GM12865 (cell line): Measurements from ENCODE around the gene SUSD1.

Experiments used
- DNase-seq: peaks from one replicate; pipeline ENCODE4 v3.0.0; 2010; ENCODE audit warnings: low read depth
- H3K4me3 ChIP-seq: 2 replicates; pipeline ENCODE4 v1.5.1; 2011; ENCODE audit warnings: mild to moderate bottlenecking, low read depth, low read length, control low read depth
- CTCF ChIP-seq: IDR thresholded peaks from 2 replicates; pipeline ENCODE4 v1.5.1; 2011; ENCODE audit warnings: low read length, control low read depth, low read depth, inconsistent platforms; ENCODE audit not compliant: insufficient read depth; ENCODE audit errors: missing control alignments

The SUSD1 gene

GRCh38 chr9:112005939-112006338 is 169.2 kb downstream of the SUSD1 start:
- no peak for TF ChIP-seq CTCF
- H3K4me3 ChIP-seq: no peak overlapping the region
- no peak for DNase-seq

- DNase-seq: no peak
- TF ChIP-seq CTCF: no peak
- H3K4me3 ChIP-seq: no peak overlapping the region
Measured at GRCh38 chr9:112003538-112003937, 171.6 kb downstream of the SUSD1 start.

- H3K4me3 ChIP-seq: no peak overlapping the region
- DNase-seq: no peak
- no peak for TF ChIP-seq CTCF
Measured at GRCh38 chr9:112002847-112003457, 172.1 kb downstream of the SUSD1 start.

- TF ChIP-seq CTCF: no peak
- H3K4me3 ChIP-seq: no peak overlapping the region
- no peak for DNase-seq
Measured at GRCh38 chr9:112002131-112002846, 172.8 kb downstream of the SUSD1 start.

- TF ChIP-seq CTCF: no peak
- DNase-seq: no peak
- H3K4me3 ChIP-seq: no peak overlapping the region
Measured at GRCh38 chr9:112000743-112001142, 174.4 kb downstream of the SUSD1 start.

- no peak overlapping the region for H3K4me3 ChIP-seq
- no peak for DNase-seq
- no peak for TF ChIP-seq CTCF
Measured at GRCh38 chr9:111999319-111999718, 175.8 kb downstream of the SUSD1 start.
